HG03280 (cell line): Measurements from ENCODE around the gene FAM153A.
"Not testable (repeated sequence)": the region's sequence is repeated elsewhere in the genome, so short reads cannot be mapped to it uniquely, and the experiment has no call there.

Experiments used
- ATAC-seq: cut with Tn5 transposase; IDR thresholded peaks from one replicate; pipeline ENCODE4 v1.9.1; 2021; ENCODE audit warnings: mild to moderate bottlenecking, moderate library complexity; ENCODE audit not compliant: unreplicated experiment

The FAM153A gene

DNA sequence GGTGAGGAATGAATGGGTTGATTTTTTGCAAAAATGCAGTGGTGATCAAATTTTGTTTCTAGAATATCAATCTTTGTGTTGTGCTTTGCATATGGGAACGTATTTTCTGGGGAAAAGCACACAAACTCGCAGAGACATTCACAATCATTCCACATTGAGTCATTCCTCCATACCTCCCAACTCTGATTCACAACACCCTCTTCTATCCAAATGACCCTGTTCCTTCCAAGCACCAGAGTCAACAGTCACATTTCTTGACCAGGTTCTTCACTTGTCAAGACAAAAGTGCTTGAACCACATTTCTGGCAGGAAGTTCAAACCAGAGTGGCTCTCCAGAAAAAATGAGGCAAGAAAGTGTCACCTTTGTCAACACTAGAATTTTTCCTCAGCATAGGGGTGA lies 35.3 kb downstream of the FAM153A start:
- ATAC-seq = not testable (repeated sequence)

DNA sequence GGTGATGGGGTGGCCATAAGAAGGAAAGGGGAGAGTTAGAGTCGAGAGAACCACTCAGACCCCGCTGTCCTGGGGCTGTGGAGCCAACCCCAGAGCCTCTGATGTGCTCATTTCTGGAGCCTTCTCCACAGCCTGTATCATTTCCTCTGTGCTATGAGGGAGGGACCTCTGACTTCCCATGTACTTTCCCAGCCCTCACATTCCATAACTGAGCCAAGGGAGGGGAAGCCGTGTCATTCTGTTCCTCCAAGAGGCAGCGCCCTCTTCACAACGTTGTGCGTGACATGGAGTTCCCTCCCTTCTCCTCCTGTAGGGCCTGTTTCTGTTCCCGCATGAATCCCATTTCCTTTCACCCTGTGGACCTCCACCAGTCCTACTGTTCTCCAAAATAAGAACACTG lies 57.8 kb downstream of the FAM153A start:
- ATAC-seq = not testable (repeated sequence)

DNA sequence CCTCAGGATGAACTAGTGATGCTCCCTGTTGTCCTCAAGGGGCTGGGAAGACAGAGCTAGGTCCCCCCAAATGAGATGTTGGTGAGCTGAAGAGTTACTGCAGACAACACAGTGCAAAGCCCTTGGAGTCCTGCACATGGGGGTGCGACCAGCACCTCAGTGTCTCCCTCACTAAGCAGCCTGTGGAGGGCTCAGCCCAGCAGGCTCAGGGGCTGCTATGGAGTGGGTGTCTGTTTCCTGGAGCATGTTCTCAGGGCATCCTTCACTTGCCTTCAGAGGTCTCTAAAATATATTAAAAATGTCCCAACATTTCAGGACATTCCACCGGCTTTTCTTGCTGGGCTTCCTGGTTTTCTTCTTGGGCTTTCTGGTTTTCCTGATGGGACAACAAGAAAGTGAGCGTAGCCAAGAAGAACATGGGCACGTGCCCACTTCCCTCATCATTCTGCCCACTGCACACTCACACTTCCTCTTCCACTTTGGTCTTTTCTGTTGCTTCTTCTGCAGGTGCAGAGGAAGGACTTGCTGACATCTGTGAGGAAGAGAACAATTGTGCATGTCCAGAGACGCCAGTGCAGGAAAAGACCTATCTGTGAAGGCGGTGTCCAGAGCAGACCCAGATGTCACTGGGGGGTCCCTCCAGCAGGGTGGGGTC lies 58.7 kb downstream of the FAM153A start:
- ATAC-seq = not testable (repeated sequence)

DNA sequence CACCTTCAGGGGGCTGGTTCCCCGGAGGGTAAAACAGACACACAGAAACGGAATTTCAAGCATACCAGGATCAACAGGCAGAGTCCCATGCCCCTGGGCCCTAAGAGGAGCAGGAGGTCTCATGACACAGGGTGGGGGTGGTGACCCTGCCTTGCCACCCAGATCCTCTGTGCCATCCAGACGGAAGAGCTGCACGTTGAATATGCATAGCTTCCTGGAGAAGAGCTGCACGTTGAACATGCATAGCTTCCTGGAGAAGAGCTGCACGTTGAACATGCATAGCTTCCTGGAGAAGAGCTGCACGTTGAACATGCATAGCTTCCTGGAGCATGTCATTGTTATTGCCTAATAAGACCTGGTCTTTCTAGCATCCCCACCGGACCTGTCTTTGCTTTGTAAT lies 59.9 kb downstream of the FAM153A start:
- not testable (repeated sequence) for ATAC-seq

DNA sequence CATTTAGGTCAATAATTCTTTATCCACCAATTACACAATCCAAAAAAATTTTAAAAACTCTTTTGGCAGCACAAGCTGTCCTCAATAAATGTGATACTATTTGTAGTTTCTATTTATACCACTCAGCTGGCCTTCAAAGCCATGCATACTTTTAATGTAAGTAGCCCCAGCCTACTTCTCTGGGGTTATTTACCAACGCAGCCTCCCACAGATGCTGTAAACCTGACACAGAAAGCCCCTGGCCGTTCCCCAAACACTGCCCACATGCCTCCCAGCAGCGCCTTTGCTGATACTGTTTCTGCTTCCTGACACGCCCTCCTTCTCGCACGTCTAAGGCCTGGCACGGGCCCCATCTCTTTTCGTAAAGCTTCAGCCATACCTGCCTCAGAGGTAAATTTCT lies 62.7 kb downstream of the FAM153A start:
- ATAC-seq = not testable (repeated sequence)

DNA sequence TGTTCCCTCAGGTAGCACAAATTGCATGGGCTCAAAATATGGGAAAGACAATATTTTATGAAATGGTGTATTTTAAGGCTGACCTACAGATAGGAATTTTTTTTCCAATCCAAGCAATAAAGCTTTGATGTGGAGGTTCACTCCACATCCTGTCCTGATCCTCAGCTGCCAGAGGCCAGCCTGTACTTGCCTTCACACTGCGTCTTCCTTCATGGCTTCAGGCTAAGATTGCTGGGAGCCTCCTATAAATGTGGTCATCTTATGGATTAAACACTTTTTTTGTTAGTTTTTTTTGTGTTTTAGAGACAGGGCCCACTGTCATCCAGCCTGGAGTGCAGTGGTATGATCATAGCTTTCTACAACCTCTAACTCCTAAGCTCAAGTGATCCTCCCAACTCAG lies 67.3 kb downstream of the FAM153A start:
- not testable (repeated sequence) for ATAC-seq

DNA sequence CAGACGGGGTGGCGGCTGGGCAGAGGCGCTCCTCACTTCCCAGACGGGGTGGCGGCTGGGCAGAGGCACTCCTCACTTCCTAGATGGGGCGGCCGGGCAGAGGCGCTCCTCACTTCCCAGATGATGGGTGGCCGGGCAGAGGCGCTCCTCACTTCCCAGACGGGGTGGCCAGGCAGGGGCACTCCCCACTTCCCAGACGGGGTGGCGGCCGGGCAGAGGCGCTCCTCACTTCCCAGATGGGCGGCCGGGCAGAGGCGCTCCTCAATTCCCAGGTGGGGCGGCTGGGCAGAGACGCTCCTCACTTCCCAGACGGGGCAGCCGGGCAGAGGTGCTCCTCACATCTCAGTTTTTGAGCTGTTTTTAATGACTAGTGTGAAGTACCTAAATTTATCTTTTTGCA lies 86.6 kb downstream of the FAM153A start:
- ATAC-seq = not testable (repeated sequence)

DNA sequence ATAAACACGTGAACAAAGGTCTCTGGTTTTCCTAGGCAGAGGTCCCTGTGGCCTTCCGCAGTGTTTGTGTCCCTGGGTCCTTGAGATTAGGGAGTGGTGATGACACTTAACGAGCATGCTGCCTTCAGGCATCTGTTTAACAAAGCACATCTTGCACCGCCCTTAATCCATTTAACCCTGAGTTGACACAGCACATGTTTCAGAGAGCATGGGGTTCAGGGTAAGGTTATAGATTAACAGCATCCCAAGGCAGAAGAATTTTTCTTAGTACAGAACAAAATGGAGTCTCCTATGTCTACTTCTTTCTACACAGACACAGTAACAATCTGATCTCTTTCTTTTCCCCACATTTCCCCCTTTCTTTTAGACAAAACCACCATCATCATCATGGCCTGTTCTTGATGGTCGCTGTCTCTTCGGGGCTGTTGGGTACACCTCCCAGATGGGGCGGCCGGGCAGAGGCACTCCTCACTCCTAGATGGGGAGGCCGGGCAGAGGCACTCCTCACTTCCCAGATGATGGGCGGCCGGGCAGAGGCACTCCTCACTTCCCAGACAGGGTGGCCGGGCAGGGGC lies 87.3 kb downstream of the FAM153A start:
- not testable (repeated sequence) for ATAC-seq

DNA sequence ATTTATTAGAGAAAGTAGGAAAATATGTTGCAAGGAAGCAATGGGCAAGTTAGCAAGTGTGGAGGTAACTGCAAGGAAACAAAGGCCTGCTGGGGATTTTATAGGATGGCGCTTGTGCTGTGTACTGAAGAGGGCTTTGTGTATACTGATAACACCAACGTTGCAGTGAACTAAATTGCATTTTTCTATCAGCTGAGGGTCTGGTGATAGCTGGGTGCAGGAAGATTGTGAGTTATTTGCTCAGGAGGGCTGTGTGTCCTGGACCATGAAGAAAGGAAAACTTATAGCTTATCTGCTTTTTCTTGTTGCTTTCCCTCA lies 88.2 kb downstream of the FAM153A start:
- ATAC-seq = not testable (repeated sequence)

DNA sequence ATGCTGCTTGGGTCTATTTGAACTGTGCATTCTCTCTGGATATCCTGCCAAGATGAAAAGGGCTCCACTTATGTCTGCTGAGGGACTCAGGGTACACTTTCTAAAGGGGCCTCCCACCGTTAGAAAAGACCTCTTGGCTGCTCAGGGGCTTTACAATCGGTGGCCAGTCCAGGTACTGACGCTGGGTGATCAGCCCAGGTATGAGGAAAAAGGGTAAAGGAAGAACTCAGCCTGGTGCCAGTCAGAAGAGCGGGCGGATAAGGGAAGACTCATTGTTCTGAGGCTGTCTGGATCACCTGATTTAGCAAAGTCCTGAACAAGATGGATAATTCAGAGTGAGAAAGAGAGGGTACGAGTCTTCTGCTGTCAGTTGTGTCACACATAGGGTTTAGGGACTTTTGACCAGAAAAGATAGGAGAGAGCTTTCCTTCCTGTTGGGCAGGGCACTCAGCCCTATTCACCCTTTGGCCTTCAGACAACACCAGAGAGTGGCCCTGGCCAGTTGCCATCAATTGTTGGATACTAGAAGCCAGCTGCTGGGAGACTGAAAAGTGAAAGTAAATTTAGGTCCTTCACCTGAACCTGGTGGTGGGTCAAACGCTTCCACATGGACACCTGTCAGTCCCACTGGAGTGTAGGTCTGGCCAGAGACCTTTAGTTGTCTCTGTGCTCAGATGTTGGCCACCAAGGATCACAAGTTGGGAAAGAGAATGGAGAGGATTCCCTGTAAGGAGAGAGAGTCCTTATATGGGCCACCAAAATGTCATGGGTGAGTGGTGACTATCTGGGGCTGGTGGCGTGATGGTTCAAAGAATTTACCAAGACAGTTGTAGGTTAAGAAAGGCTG lies 88.8 kb downstream of the FAM153A start:
- ATAC-seq = not testable (repeated sequence)

DNA sequence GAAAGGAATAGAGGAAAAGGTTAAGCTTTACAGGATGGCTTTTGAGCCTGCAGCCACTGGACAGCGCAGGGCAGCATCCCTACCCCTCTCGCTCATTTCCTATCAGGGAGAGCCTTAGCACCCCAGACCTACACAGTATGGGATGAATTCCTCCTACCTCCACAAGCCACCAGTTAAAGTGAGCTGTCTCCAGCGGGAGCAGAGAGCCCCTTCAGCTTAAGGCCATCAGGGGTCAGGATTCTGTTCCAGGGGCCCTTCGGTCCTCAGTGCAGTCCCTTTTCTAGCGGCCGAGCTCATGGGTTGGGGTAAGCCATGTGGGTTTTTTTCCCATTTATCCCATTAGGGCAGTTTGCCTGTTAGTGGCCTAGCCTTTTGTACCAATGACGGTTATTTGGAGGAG lies 89.7 kb downstream of the FAM153A start:
- not testable (repeated sequence) for ATAC-seq

DNA sequence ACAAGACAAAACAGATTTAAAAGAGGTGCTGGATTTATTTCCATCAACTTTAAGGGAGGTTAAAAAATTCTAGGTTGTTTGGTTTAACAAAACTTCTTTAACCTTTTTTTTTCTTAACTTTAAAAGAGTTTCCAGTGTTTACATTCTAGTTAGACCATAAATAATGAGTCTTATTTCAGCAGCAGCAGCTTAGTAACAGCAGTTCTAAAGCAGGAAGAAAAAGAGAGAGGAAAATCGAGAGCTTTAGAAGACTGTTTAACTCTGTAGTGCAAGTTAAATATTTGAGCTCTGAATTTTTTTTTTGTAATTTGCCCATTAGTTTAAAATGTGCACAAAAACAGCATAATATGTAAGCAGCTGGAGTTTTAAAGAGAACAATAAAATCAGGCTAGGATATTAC lies 90.2 kb downstream of the FAM153A start:
- ATAC-seq = not testable (repeated sequence)

DNA sequence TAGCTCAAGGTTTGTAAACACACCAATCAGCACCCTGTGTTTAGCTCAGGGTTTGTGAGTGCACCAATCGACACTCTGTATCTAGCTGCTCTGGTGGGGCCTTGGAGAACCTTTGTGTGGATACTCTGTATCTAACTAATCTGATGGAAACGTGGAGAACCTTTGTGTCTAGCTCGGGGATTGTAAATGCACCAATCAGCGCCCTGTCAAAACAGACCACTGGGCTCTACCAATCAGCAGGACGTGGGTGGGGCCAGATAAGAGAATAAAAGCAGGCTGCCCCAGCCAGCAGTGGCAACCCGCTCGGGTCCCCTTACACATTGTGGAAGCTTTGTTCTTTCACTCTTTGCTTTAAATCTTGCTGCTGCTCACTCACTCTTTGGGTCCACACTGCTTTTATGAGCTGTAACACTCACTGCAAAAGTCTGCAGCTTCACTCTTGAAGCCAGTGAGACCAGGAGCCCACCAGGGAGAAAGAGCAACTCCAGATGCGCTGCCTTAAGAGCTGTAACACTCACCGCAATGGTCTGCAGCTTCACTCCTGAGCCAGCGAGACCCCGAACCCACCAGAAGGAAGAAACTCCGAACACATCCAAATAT lies 93.6 kb downstream of the FAM153A start:
- not testable (repeated sequence) for ATAC-seq

DNA sequence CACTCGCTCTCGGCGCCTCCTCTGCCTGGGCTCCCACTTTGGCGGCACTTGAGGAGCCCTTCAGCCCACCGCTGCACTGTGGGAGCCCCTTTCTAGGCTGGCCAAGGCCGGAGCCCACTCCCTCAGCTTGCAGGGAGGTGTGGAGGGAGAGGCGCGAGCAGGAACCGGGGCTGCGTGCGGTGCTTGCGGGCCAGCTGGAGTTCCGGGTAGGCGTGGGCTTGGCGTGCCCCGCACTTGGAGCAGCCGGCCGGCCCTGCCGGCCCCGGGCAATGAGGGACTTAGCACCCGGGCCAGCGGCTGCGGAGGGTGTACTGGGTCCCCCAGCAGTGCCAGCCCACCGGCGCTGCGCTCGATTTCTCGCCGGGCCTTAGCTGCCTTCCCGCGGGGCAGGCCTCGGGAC lies 94.6 kb downstream of the FAM153A start:
- not testable (repeated sequence) for ATAC-seq

DNA sequence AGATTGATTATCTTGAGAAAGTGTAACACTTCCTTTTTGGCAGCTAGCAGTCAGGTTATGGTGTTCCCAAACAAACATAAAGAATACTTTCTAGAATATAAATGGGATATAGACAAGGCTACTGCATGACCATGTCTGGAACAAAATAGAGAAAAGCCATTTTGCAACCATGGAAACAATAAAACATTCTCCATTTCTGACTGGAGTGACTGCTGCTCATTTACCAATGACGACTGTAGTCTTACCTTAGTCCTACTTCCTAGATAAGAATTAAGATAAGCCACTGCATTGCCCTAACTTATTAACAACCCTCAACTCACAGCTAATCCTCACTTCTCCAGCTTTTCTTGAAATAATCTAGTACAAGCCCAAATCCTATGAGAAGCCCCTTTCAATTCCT lies 100.8 kb downstream of the FAM153A start:
- ATAC-seq = not testable (repeated sequence)
